ENCODE results near the gene RBPJL.

Gene RBPJL

DNA sequence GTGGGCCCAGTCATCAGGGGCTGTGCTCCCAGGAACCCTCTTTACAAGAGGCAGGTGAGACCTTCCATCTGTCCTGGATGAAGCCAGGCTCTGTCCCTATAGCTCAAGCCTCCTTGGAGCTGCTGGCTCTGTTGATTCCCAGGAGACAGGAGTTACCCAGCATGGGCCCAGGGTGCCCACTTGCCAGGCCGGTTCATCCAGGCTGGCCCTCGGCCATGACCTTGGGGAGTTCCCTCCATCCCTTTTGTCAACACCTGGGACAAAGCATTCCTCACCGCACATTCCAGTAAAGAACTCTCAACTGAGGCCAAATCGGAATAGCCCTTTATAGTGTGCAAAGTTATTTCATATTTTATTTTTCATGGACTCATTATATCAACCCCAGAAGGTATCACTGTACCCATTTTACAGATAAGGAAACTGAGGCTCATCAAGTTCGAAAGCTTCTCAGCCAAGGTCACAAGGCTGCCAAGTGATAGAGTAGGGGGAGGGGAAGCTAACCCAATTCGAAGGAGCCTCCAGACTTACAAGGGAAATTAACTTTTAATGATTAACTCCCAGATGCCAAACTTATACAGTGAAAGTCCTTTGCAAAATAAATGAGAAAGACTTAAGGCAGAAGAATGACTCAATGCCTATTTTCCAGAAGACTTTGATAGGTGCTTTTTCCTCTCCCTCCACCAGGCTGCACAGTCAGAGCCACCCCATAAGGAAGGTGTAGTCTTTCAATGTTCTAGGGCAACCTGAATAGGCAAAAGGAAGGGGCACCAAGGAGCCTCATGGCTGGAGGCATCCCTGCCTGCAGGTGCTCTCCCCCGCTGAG, 23.1 kb downstream of the RBPJL start:
- Histone ChIP-seq H3K9me2 (replicated peaks; ENCODE audit: insufficient read depth, low read length) (no peaks in the 10 kb centered on the region), H3K4me3 (ENCODE audit: insufficient read depth, low read length, poor library complexity, severe bottlenecking) (no peak overlapping the region), H3K36me3 (ENCODE audit: low read length) (no peaks in the 10 kb centered on the region), H3K79me2 (ENCODE audit: insufficient read depth, low read length) (no peaks in the 10 kb centered on the region), H3K9ac (ENCODE audit: low read length) (no peak overlapping the region), H3K4me2 (ENCODE audit: low read depth, low read length, poor library complexity, severe bottlenecking) (no peak overlapping the region), H4K20me1 (ENCODE audit: low read depth, low read length) (no peaks in the 10 kb centered on the region), H2AFZ (ENCODE audit: low read depth, low read length, severe bottlenecking) (no peak overlapping the region), H3K27ac (ENCODE audit: low read depth, low read length) (no peak overlapping the region), H3F3A (ENCODE audit: insufficient read depth) (no peaks in the 10 kb centered on the region), H3K27me3 (ENCODE audit: low read length) (no peaks in the 10 kb centered on the region), H3K9me3 (ENCODE audit: insufficient read depth, low read length) (no peaks in the 10 kb centered on the region)
- no peak for TF ChIP-seq EZH2phosphoT487 (conservative IDR thresholded peaks at IDR 0.05; ENCODE audit: low read length)
- TF ChIP-seq, protein P1, sequence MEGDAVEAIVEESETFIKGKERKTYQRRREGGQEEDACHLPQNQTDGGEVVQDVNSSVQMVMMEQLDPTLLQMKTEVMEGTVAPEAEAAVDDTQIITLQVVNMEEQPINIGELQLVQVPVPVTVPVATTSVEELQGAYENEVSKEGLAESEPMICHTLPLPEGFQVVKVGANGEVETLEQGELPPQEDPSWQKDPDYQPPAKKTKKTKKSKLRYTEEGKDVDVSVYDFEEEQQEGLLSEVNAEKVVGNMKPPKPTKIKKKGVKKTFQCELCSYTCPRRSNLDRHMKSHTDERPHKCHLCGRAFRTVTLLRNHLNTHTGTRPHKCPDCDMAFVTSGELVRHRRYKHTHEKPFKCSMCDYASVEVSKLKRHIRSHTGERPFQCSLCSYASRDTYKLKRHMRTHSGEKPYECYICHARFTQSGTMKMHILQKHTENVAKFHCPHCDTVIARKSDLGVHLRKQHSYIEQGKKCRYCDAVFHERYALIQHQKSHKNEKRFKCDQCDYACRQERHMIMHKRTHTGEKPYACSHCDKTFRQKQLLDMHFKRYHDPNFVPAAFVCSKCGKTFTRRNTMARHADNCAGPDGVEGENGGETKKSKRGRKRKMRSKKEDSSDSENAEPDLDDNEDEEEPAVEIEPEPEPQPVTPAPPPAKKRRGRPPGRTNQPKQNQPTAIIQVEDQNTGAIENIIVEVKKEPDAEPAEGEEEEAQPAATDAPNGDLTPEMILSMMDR (IDR thresholded peaks at IDR 0.05; ENCODE audit: insufficient read depth, low read length, poor library complexity, severe bottlenecking), result no peak

DNA sequence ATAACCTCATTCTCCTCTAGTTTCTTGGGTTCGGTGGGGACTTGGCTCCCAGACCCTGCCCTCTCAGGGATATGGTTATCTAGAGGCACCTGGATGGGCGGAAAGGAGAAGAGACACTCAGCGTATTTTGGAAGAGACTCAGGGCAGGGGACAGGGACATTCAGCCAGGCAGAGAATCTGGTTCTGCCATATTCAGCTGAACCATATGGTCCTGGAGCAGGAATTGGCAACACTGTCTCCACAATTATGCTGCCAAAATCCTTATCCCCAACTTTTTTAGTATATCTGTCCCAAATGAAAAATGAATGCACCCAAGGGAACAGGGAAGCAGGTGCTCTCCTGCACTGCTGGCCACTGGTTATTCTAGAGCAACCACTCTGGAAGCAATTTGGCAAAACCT, 23.8 kb downstream of the RBPJL start:
- no peaks in the 10 kb centered on the region for H4K20me1 ChIP-seq (ENCODE audit: low read depth, low read length)
- H3F3A ChIP-seq (ENCODE audit: insufficient read depth), result no peaks in the 10 kb centered on the region
- H3K9me2 ChIP-seq (replicated peaks; ENCODE audit: insufficient read depth, low read length), result no peaks in the 10 kb centered on the region
- H3K4me2 ChIP-seq (ENCODE audit: low read depth, low read length, poor library complexity, severe bottlenecking), result no peak overlapping the region
- no peak overlapping the region for H3K9ac ChIP-seq (ENCODE audit: low read length)
- no peak overlapping the region for H2AFZ ChIP-seq (ENCODE audit: low read depth, low read length, severe bottlenecking)
- no peak overlapping the region for H3K27ac ChIP-seq (ENCODE audit: low read depth, low read length)
- H3K79me2 ChIP-seq (ENCODE audit: insufficient read depth, low read length), result no peaks in the 10 kb centered on the region
- H3K36me3 ChIP-seq (ENCODE audit: low read length), result no peaks in the 10 kb centered on the region
- H3K9me3 ChIP-seq (ENCODE audit: insufficient read depth, low read length), result no peaks in the 10 kb centered on the region
- TF ChIP-seq, protein P1 (IDR thresholded peaks at IDR 0.05; ENCODE audit: insufficient read depth, low read length, poor library complexity, severe bottlenecking), result no peak
- no peak for TF ChIP-seq EZH2phosphoT487 (conservative IDR thresholded peaks at IDR 0.05; ENCODE audit: low read length)
- H3K27me3 ChIP-seq (ENCODE audit: low read length), result no peaks in the 10 kb centered on the region
- no peak overlapping the region for H3K4me3 ChIP-seq (ENCODE audit: insufficient read depth, low read length, poor library complexity, severe bottlenecking)

DNA sequence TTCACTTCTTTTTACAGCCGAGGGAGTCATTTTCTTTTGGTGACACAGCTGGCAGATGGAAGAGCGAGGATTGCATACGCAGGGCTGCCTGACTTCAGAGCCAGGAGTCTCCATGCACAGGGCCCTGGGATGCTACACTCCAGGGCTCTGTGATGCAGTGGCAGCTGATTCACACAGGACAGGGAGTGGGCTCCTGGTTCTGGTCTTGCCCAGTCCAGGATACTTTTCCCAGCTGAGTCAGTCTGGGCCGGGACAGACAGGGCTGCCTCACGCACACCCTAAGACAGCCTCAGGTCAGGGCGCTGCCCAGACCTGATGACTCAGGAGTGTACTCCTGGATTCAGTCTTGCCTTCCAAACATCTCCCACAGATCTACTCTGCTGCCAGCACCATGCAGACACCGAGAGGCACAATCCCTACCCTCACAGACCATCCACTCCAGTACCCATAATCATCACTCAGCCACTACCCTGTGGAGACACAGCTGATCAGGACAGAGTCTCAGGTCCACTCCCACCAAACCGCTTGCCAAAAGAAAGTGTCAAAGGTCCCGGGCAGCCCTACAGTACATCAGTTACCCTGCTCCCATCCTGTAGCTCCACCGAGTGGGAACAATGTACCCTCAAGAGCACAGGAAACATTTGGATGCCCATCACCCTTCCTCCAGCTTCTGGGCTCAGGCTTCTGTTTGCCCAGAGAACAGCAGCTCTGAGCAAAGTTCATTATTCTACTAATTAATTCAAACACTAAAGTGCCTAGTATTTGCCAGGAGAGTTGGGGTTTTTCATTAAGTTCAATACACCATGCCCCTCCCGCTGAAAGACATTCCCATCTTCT, 30.1 kb downstream of the RBPJL start:
- H3K4me3 ChIP-seq (ENCODE audit: insufficient read depth, low read length, poor library complexity, severe bottlenecking), result no peak overlapping the region
- TF ChIP-seq, protein P1 (IDR thresholded peaks at IDR 0.05; ENCODE audit: insufficient read depth, low read length, poor library complexity, severe bottlenecking), result no peak
- TF ChIP-seq EZH2phosphoT487 (conservative IDR thresholded peaks at IDR 0.05; ENCODE audit: low read length), result no peak
- no peaks in the 10 kb centered on the region for H3F3A ChIP-seq (ENCODE audit: insufficient read depth)
- H3K27me3 ChIP-seq (ENCODE audit: low read length), result no peaks in the 10 kb centered on the region
- H3K27ac ChIP-seq (ENCODE audit: low read depth, low read length), result no peak overlapping the region
- H3K9me3 ChIP-seq (ENCODE audit: insufficient read depth, low read length), result no peaks in the 10 kb centered on the region
- H3K36me3 ChIP-seq (ENCODE audit: low read length), result no peaks in the 10 kb centered on the region
- H3K9ac ChIP-seq (ENCODE audit: low read length), result no peak overlapping the region
- no peak overlapping the region for H3K4me2 ChIP-seq (ENCODE audit: low read depth, low read length, poor library complexity, severe bottlenecking)
- H4K20me1 ChIP-seq (ENCODE audit: low read depth, low read length), result no peaks in the 10 kb centered on the region
- no peak overlapping the region for H2AFZ ChIP-seq (ENCODE audit: low read depth, low read length, severe bottlenecking)
- H3K9me2 ChIP-seq (replicated peaks; ENCODE audit: insufficient read depth, low read length), result no peaks in the 10 kb centered on the region
- H3K79me2 ChIP-seq (ENCODE audit: insufficient read depth, low read length), result no peaks in the 10 kb centered on the region
